ENCODE data around the gene MYO7A.

DNA sequence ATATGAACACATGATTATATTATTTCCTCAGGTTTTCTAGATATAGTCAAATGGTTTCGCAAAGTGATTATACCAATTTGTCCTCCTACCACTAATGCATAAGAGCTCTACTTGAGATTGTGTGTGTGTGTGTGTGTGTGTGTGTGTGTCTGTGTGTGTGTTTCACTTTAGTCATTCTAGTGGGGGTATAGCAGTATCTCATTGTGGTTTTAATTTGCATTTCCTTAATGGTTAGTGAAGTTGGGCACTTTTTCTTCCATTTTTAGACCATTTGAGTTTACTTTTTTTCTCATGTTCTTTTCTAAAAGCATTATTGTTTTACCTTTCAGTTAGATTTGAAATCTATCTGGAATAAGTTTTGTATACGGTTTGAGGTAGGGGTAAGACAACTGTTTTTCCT lies 48.4 kb upstream of the MYO7A start:
- TF ChIP-seq EZH2 (IDR thresholded peaks at IDR 0.05; ENCODE audit: borderline replicate concordance, low read length) = no peak
- TF ChIP-seq, protein P1, sequence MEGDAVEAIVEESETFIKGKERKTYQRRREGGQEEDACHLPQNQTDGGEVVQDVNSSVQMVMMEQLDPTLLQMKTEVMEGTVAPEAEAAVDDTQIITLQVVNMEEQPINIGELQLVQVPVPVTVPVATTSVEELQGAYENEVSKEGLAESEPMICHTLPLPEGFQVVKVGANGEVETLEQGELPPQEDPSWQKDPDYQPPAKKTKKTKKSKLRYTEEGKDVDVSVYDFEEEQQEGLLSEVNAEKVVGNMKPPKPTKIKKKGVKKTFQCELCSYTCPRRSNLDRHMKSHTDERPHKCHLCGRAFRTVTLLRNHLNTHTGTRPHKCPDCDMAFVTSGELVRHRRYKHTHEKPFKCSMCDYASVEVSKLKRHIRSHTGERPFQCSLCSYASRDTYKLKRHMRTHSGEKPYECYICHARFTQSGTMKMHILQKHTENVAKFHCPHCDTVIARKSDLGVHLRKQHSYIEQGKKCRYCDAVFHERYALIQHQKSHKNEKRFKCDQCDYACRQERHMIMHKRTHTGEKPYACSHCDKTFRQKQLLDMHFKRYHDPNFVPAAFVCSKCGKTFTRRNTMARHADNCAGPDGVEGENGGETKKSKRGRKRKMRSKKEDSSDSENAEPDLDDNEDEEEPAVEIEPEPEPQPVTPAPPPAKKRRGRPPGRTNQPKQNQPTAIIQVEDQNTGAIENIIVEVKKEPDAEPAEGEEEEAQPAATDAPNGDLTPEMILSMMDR (IDR thresholded peaks at IDR 0.05; ENCODE audit: low read length) = no peak

Data from OCI-LY1 (cell line).